Subcutaneous adipose tissue (tissue), 4 donors: ENCODE results near the gene NUBP2. TPM values are rescaled to one million over a fixed set of nuclear protein-coding genes. Genes with fewer than 3 reads are reported as not detected.

Source experiments
- CTCF ChIP-seq: fragments of 450-650 bp; IDR thresholded peaks from one replicate; pipeline ENCODE4 v1.5.1; 2016; ENCODE audit warnings: low read depth, mild to moderate bottlenecking, control low read depth, antibody characterized with exemption, moderate library complexity
- total RNA-seq, 4 donors: library from RNA; depleted of rRNA; stranded (reverse); fragments of >200 nt; gene quantifications; one replicate each; pipeline ENCODE4 v1.1.0, GENCODE V29; 2016

NUBP2 gene
- total RNA-seq, 4 donors from 2014 or later: 17.0 to 77.2 (median 49.7) TPM

DNA sequence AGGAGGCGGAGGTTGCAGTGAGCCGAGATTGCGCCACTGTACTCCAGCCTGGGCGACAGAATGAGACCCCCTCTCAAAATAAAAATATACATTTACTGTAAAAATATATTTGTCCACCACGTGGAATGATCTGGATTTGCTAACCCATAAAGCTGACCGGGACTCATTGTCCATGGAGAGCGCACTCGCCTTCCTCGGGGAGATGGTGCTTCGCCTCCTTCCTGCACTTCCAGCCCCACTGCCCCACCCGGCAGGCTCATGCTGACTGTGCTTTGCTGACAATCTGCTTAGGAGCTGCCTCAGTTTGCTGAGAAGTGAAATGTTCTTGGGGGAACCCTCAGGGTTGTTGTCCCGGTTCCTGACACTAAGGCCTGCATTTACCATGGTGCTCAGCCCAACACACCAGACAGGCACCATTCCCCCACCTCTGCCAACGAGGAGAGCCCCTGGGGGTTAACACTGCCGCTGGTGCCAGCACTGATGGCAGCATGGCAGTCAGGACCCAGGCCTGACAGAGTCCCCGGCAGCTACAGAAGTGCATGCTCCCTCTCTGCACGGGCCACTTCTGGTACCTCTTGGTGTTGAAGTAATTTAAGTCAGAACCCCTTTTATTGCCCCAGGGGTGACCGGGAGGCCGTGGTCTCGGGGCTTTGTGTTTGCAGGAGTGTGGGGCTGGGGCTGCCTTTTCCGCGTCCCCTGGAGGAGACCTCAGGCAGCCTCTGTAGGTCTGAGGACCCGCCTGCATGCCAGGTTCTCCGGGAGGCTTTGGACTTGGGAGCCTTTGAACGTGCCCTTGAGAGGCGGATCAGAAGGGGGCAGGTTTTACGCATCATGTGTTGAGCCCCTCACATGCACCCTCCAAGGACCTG, 2.5 kb downstream of the NUBP2 start:
- TF ChIP-seq CTCF: no peak

GRCh38 chr16:1785846-1786170, 3.0 kb downstream of the NUBP2 start:
- TF ChIP-seq CTCF: no peak

DNA sequence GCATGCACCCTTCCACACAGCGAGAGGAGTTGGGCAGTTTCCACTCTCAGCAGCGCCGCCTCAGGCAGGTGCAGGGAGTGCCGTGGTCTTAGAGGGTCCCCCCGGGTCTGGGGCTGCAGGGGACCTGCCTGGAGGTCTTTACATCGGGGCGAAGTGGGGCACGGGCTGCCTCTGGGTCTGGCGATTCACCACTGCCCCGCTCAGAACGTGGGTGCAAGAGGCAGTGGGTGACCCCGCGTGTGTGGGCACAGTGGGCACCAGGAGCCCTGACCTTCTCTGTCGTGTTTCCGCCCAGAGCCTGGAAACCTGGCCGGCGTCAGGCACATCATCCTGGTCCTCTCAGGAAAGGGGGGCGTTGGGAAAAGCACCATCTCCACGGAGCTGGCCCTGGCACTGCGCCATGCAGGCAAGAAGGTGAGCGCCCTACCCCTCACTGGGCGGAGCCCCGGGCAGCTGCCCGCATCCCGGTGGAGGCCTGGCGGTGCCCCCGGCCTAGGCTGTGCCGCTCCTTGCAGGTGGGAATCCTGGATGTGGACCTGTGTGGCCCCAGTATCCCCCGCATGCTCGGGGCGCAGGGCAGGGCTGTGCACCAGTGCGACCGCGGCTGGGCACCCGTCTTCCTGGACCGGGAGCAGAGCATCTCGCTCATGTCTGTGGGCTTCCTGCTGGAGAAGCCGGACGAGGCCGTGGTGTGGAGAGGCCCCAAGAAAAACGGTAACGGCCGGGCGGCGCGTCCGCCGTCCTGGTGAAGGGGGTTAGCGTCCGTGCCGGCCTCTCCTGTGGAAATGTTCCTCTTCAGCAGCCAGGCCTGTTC, 3.7 kb downstream of the NUBP2 start:
- no peak for TF ChIP-seq CTCF

DNA sequence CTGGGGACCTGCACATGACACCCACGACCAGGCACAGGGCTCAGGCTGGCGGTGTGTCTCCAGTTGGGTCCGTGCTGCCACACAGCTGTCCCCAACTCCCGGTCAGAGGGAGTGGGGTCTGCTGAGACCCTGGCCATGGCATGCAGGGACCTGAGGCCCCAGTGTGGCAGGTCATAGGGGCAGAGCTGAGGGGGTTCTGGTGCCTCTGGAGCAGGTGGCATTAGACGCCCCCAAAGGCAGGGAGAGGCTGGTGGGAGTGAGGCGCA, 4.2 kb downstream of the NUBP2 start:
- no peak for TF ChIP-seq CTCF

DNA sequence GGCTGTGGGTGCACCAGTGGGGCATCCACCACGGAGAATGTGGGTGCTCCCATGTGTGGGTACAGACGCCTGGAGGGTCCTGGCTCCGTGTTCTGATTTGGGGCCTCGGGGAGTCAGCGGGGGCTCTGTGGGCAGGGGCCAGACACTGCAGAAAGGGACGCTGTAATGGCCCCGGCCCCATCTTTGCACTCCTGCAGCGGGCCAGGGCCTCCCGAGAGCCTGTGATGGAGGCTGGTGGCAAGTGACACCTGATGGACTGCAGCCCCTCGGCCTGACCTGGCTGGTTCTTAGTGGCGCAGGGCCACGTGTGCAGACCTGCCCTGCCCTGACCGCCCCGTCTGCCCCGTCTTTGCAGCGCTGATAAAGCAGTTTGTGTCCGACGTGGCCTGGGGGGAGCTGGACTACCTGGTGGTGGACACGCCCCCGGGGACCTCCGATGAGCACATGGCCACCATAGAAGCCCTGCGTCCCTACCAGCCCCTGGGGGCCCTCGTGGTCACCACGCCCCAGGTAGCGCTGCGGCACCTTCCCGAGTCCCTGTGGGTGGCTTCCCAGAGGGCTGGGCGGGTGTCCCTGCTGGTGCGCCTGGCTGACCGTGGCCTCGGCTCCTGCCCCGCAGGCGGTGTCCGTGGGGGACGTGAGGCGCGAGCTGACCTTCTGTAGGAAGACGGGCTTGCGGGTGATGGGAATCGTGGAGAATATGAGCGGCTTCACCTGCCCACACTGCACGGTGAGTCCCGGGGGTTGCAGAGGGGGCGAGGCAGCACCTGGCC, 4.7 kb downstream of the NUBP2 start:
- no peak for TF ChIP-seq CTCF

DNA sequence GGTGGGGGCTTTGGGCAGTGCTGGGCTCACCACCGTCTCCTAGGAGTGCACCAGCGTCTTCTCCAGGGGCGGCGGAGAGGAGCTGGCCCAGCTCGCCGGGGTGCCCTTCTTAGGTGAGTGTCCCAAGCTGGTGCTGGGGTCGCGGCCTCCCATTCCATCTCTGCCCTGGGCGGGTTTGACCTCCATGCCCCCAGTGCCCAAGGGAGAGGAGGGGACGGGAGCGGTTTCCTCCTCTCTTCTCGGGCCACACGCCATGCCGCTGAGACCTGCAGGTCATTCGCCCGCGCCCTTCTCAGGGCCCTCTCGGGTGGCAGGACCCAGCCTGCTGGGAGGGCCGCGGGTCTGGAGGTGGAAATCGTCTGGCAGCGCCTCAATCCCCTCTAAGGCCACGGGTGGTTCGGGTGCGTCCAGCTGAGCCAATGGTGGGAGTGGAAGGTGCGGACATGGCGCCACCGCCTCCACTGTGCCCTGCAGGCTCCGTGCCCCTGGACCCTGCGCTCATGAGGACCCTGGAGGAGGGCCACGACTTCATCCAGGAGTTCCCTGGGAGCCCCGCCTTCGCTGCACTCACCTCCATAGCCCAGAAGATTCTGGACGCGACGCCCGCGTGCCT, 5.4 kb downstream of the NUBP2 start:
- TF ChIP-seq CTCF: no peak
